ENCODE measurements around the gene ATXN7L1.
A peak's percentile ranks its signal among the peaks of the same experiment; 100 is the strongest.

Gene ATXN7L1

GRCh38 chr7:105644937-105645336 is 231.5 kb downstream of the ATXN7L1 start:
- H3K4me3 ChIP-seq (ENCODE audit: low read depth, low read length) = no peak overlapping the region
- no peak overlapping the region for H3K27ac ChIP-seq
- no peak for DNase-seq
- in situ Hi-C loops (cut with HindIII; ENCODE audit: low pct_ligation_motif_present, low sequenced_read_pairs) = no loop called here
- no peaks in the 10 kb centered on the region for H3K27me3 ChIP-seq (replicated peaks)
- TF ChIP-seq CTCF (IDR thresholded peaks at IDR 0.05; ENCODE audit: low read depth, low read length, missing control alignments) = no peak
- H3K36me3 ChIP-seq (replicated peaks) = no peaks in the 10 kb centered on the region

- Histone ChIP-seq H3K36me3 (replicated peaks) (no peaks in the 10 kb centered on the region), H3K27ac (no peak overlapping the region), H3K4me3 (ENCODE audit: low read depth, low read length) (no peak overlapping the region), H3K27me3 (replicated peaks) (no peaks in the 10 kb centered on the region)
- TF ChIP-seq CTCF (IDR thresholded peaks at IDR 0.05; ENCODE audit: low read depth, low read length, missing control alignments) = no peak
- in situ Hi-C loops (cut with HindIII; ENCODE audit: low pct_ligation_motif_present, low sequenced_read_pairs) = no loop called here
- DNase-seq = no peak
Measured at GRCh38 chr7:105643851-105644250, 232.5 kb downstream of the ATXN7L1 start.

GRCh38 chr7:105643384-105643783 is 233.0 kb downstream of the ATXN7L1 start:
- Histone ChIP-seq H3K36me3 (replicated peaks) (no peaks in the 10 kb centered on the region), H3K4me3 (ENCODE audit: low read depth, low read length) (no peak overlapping the region), H3K27ac (no peak overlapping the region), H3K27me3 (replicated peaks) (no peaks in the 10 kb centered on the region)
- in situ Hi-C loops (cut with HindIII; ENCODE audit: low pct_ligation_motif_present, low sequenced_read_pairs) = no loop called here
- TF ChIP-seq CTCF (IDR thresholded peaks at IDR 0.05; ENCODE audit: low read depth, low read length, missing control alignments) = peak; percentile 35
- peak; percentile 15 for DNase-seq

GRCh38 chr7:105642264-105642663 is 234.1 kb downstream of the ATXN7L1 start:
- Histone ChIP-seq H3K36me3 (replicated peaks) (peaks cover 6% of the 10 kb centered on the region), H3K4me3 (ENCODE audit: low read depth, low read length) (no peak overlapping the region), H3K27me3 (replicated peaks) (no peaks in the 10 kb centered on the region), H3K27ac (no peak overlapping the region)
- DNase-seq = no peak
- in situ Hi-C loops (cut with HindIII; ENCODE audit: low pct_ligation_motif_present, low sequenced_read_pairs) = no loop called here
- TF ChIP-seq CTCF (IDR thresholded peaks at IDR 0.05; ENCODE audit: low read depth, low read length, missing control alignments) = no peak

- no peak for DNase-seq
- Histone ChIP-seq H3K27ac (no peak overlapping the region), H3K4me3 (ENCODE audit: low read depth, low read length) (no peak overlapping the region), H3K27me3 (replicated peaks) (no peaks in the 10 kb centered on the region), H3K36me3 (replicated peaks) (peaks cover 6% of the 10 kb centered on the region)
- no peak for TF ChIP-seq CTCF (IDR thresholded peaks at IDR 0.05; ENCODE audit: low read depth, low read length, missing control alignments)
- in situ Hi-C loops (cut with HindIII; ENCODE audit: low pct_ligation_motif_present, low sequenced_read_pairs) = no loop called here
Measured at GRCh38 chr7:105640956-105641810, 235.2 kb downstream of the ATXN7L1 start.
